Measurements from ENCODE around the gene PPP1R13L.
"Not testable (repeated sequence)": the region's sequence is repeated elsewhere in the genome, so short reads cannot be mapped to it uniquely, and the experiment has no call there.

PPP1R13L gene

DNA sequence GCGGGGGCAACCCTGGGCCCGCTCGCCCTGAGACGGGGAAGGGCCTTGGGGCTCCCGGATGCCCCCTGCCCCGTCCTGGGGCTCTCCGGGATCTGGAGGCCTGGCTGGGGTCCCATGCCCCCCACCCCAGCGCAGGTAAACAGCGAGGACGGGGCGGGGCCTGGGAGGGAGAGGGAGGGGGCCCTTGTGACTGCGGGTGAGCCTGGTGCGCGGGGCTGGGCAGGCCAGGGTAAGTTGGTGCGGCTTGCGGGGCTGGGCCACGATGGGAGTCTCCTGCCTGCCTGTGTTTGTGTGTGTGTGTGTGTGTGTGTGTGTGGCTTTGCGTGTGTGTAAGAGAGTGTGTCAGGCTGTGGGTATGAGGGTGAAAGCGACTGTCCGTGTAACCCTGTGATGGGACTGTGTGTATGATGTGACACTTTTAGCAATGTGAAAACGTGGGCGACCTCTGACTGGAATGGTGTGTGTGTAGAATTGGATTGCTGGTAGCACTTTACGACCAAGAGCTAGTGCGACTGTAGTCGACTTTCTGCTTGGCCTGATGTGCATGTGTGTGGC is 63.9 kb downstream of the PPP1R13L start:
- TF ChIP-seq, protein P1, sequence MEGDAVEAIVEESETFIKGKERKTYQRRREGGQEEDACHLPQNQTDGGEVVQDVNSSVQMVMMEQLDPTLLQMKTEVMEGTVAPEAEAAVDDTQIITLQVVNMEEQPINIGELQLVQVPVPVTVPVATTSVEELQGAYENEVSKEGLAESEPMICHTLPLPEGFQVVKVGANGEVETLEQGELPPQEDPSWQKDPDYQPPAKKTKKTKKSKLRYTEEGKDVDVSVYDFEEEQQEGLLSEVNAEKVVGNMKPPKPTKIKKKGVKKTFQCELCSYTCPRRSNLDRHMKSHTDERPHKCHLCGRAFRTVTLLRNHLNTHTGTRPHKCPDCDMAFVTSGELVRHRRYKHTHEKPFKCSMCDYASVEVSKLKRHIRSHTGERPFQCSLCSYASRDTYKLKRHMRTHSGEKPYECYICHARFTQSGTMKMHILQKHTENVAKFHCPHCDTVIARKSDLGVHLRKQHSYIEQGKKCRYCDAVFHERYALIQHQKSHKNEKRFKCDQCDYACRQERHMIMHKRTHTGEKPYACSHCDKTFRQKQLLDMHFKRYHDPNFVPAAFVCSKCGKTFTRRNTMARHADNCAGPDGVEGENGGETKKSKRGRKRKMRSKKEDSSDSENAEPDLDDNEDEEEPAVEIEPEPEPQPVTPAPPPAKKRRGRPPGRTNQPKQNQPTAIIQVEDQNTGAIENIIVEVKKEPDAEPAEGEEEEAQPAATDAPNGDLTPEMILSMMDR (IDR thresholded peaks at IDR 0.05; ENCODE audit: low read depth, low read length), result no peak
- DNase-seq (ENCODE audit: extremely low read depth, low read depth), result no peak

DNA sequence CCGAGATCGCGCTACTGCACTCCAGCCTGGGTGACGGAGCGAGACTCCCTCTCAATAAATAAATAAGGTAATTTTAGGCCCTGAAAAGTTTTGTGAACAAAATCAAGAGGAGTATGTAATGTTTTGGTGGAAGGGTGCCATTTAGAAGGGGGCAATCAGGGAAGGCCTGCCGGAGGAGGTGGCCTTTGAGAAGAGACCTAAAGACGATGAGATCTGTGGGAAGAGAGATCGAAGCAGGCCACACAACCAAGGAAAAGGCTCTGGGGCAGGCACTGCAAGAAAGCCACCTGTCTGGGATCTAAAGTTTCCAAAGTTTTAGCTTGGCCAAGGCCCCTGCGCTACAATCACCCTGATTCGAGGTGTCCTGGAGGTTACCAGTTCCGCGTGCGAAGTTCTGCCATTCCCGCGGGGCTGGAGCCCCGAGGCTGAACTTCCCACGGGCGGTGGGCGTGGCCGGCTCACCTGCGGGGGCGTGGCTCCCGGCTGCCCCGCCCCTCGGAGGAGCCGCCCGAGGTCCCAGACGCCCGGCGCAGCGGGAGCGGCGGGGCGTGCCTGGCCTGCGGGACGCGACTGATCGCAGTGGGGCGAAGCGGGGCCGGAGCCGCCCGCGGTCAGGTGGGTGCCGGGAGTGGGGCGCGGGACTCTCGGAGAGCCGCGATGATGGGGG is 64.5 kb downstream of the PPP1R13L start, which contains the start of gene KLC3:
Gene KLC3 (plus strand): TSS at position 519 of the 667 bp plus-strand sequence. CDS start 4,792 bp downstream, outside the sequence.
- DNase-seq (ENCODE audit: extremely low read depth, low read depth), result no peak
- TF ChIP-seq, protein P1 (IDR thresholded peaks at IDR 0.05; ENCODE audit: low read depth, low read length), result no peak

DNA sequence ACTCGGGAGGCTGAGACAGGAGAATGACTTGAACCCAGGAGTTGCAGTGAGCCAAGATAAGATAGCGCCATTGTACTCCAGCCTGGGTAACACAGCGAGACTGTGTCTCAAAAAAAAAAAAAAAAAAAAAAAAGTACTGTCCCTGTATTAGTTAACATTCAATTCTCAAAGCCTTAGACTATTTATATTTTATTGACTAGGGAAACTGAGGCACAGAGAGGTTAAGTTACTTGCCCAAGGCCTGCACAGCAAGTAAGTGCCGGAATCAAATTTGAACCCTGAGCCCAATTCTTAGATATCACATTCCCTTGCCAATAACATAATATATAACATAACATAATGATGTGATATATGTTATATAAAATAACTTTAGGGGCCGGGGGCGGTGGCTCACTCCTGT is 65.2 kb downstream of the PPP1R13L start:
- TF ChIP-seq, protein P1 (IDR thresholded peaks at IDR 0.05; ENCODE audit: low read depth, low read length), result no peak
- DNase-seq (ENCODE audit: extremely low read depth, low read depth), result no peak

DNA sequence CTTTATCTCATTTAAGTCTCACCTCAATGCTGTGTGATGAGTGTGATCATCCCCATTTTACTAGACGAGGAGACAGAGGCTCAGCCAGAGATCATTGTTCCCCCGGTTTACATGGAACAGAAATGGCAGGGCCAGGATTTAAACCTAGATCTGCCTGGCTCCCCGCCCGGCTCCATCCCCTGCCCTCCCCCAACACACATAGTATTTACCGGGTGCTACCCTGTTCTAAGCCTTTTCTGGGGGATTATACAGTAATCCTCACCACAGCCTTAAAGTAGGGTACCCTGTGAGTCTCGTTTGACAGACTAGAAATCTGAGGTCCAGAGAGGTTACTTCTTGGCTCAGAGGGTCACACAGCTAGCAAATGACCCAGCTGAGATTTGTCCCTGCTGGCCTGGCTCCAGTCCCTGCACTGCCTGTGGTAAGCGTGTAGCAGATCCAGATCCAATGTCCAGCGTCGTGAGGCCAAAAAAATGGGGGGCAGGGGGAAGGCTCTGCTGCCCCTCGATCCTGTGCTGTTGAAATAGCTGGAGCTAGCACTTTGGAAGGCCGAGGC is 68.1 kb downstream of the PPP1R13L start:
- DNase-seq (ENCODE audit: extremely low read depth, low read depth), result no peak
- TF ChIP-seq, protein P1 (IDR thresholded peaks at IDR 0.05; ENCODE audit: low read depth, low read length), result no peak

DNA sequence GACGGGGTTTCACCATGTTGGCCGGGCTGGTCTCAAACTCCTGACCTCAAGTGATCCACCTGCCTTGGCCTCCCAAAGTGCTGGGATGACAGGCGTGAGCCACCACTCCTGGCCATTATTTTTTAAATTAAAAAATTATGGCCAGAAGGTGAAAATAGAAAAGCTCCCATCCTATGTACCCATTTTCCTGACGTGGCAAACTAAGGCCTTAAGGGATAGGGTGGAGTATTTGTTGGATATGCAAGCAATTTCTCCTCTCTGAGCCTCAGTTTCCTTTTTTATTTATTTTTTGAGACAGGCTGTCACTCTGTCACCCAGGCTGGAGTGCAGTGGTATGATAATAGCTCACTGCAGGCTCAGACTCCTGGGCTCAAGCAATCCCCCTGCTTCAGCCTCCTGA is 70.0 kb downstream of the PPP1R13L start:
- not testable (repeated sequence) for DNase-seq (ENCODE audit: extremely low read depth, low read depth)

DNA sequence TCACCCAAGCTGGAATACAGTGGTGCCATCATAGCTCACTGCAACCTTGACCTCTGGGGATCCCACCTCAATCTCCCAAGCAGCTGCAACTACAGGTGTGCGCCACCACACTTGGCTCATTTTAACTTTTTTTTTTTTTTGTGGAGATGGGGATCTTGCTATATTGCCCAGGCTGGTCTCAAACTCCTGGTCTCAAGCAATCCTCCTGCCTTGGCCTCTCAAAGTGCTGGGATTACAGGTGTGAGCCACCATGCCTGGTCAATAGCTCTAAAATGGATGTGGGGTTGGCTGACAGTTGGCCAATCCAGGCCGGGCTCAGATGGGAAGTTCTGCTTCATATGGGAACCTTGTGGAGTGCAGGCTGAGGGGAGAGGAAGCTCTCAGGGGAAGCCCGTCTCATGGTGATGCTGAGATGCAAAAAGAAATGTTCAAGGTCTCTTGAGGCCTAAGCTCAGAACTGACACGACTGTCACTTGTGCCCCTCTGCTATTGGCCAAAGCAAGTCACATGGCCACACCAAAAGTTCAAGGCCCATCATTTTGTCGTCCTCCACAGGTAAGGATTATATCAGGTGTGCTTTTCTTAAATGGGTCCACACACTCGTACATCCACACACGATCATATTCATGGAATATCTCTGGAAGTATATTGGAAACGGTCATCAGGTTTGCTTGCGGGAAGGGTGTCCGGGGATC is 71.1 kb downstream of the PPP1R13L start:
- DNase-seq (ENCODE audit: extremely low read depth, low read depth), result no peak
- TF ChIP-seq, protein P1 (IDR thresholded peaks at IDR 0.05; ENCODE audit: low read depth, low read length), result no peak

DNA sequence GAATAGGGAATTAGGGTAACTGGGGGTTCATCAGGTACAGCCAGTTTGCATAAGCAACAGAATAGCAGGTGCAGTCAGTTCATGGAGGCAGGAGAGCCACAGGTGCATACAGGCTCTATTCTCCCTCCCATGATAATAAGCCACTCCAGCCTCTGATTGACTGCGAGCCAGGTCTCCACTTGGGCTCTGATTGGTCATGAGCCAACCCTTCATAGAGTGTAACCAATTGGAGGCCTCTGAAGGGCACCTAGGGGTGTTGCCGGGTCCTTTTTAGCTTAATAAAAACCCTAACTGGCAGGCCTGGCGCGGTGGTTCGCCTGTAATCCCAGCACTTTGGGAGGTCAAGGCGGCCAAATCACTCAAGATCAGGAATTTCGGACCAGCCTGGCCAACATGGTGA is 73.5 kb downstream of the PPP1R13L start:
- TF ChIP-seq, protein P1 (IDR thresholded peaks at IDR 0.05; ENCODE audit: low read depth, low read length), result no peak
- no peak for DNase-seq (ENCODE audit: extremely low read depth, low read depth)

Data from AG09319 (cell line).